HepG2 (cell line): Measurements from ENCODE around the gene CAVIN2. TPM values are rescaled to one million over a fixed set of nuclear protein-coding genes. Genes with fewer than 3 reads are reported as not detected.

Experiments used
- BRD4 ChIP-seq: sonication (generic); formaldehyde crosslinking; IDR thresholded peaks from 2 replicates; pipeline ENCODE4 v1.4.0; 2020; ENCODE audit warnings: missing genetic modification reagents
- CEBPZ ChIP-seq: IDR thresholded peaks from 2 replicates; pipeline ENCODE4 v1.6.1; 2012; ENCODE audit warnings: low read length, improper control_type of control experiment
- CERS6 ChIP-seq: sonication (generic); formaldehyde crosslinking; IDR thresholded peaks from 2 replicates; pipeline ENCODE4 v1.5.0; 2020; ENCODE audit warnings: missing genetic modification reagents
- EEA1 ChIP-seq: sonication (generic); formaldehyde crosslinking; IDR thresholded peaks from 2 replicates; pipeline ENCODE4 v1.5.1; 2020; ENCODE audit warnings: mild to moderate bottlenecking, missing genetic modification reagents, borderline replicate concordance
- HNF1A ChIP-seq, 2 experiments: sonication (generic) in 1 of 2; formaldehyde crosslinking in 1 of 2; IDR thresholded peaks; 2 replicates each; pipeline versions ENCODE4 v1.4.0 to v1.6.1; 2016 to 2020; ENCODE audit warnings: borderline replicate concordance in 1 of 2, low read depth in 1 of 2, mild to moderate bottlenecking in 1 of 2, missing genetic modification reagents in 1 of 2
- HNF1B ChIP-seq: sonication (generic); formaldehyde crosslinking; IDR thresholded peaks from 2 replicates; pipeline ENCODE4 v1.5.1; 2020; ENCODE audit warnings: mild to moderate bottlenecking, moderate library complexity, missing genetic modification reagents
- MTA3 ChIP-seq: sonication (generic); formaldehyde crosslinking; IDR thresholded peaks from 2 replicates; pipeline ENCODE4 v1.4.0; 2020; ENCODE audit warnings: missing genetic modification reagents
- ZFP91 ChIP-seq: sonication (generic); formaldehyde crosslinking; IDR thresholded peaks from 2 replicates; pipeline ENCODE4 v1.9.0; 2022; ENCODE audit warnings: missing genetic modification reagents, mild to moderate bottlenecking, borderline replicate concordance
- ZMAT3 ChIP-seq: sonication (generic); formaldehyde crosslinking; conservative IDR thresholded peaks from 2 replicates; pipeline ENCODE4 v1.7.0; 2021; ENCODE audit warnings: missing genetic modification reagents
- ZNF24 ChIP-seq: fragments of 450-650 bp; IDR thresholded peaks from 2 replicates; pipeline ENCODE4 v1.6.1; 2017; ENCODE audit warnings: antibody characterized with exemption, mild to moderate bottlenecking
- ZNF296 ChIP-seq: sonication (generic); formaldehyde crosslinking; conservative IDR thresholded peaks from 2 replicates; pipeline ENCODE4 v1.5.0; 2020; ENCODE audit warnings: mild to moderate bottlenecking, missing genetic modification reagents
- ZNF326 ChIP-seq: sonication (generic); formaldehyde crosslinking; IDR thresholded peaks from 2 replicates; pipeline ENCODE4 v1.4.0; 2020; ENCODE audit warnings: missing genetic modification reagents, borderline replicate concordance
- ZNF558 ChIP-seq: sonication (generic); formaldehyde crosslinking; IDR thresholded peaks from 2 replicates; pipeline ENCODE4 v1.9.0; 2022; ENCODE audit warnings: mild to moderate bottlenecking, missing genetic modification reagents, borderline replicate concordance
- ZNF674 ChIP-seq: sonication (generic); formaldehyde crosslinking; IDR thresholded peaks from 2 replicates; pipeline ENCODE4 v1.5.0; 2020; ENCODE audit warnings: low read depth, mild to moderate bottlenecking, missing genetic modification reagents
- ZNF761 ChIP-seq: sonication (generic); formaldehyde crosslinking; conservative IDR thresholded peaks from 2 replicates; pipeline ENCODE4 v1.4.0; 2020; ENCODE audit warnings: mild to moderate bottlenecking, missing genetic modification reagents
- polyA plus RNA-seq, 8 experiments: library from polyadenylated mRNA; depleted of rRNA in 3 of 8; stranded (reverse) in 7 of 8; unstranded in 1 of 8; fragments of >200 nt; fragmentation: Illumina TruSeq in 4 of 8; extraction: Trizol in 4 of 8; gene quantifications; 2 replicates each; pipeline versions ENCODE4 v1.2.1 to v1.2.3, GENCODE V29; 2011 to 2016; ENCODE audit warnings: low read depth in 4 of 8, missing spikeins in 1 of 8, mixed read lengths in 1 of 8; ENCODE audit not compliant: insufficient read depth in 1 of 8
- total RNA-seq, 5 experiments: library from RNA; depleted of rRNA; stranded (reverse); fragments of >200 nt; fragmentation: Illumina TruSeq; extraction: Trizol; gene quantifications; 2 replicates each; pipeline ENCODE4 v1.2.3, GENCODE V29; 2016; ENCODE audit warnings: low read depth in 1 of 5

CAVIN2 gene
- total and polyA plus RNA-seq, 2 of the 13 experiments (the other 11 are each of a cell fraction or from before 2014, with no cell fraction given) = 7.6 to 38.8 TPM

- TF ChIP-seq CERS6 (CRISPR knock-in tag) = no peak
- no peak for TF ChIP-seq HNF1A (IDR thresholded peaks at IDR 0.05; ENCODE audit: low read depth)
- TF ChIP-seq HNF1A (CRISPR knock-in tag; IDR thresholded peaks at IDR 0.05; ENCODE audit: borderline replicate concordance) = 0 out of 2 replicates have a peak, but pooled peaks have one; percentile 12
- TF ChIP-seq BRD4 (CRISPR knock-in tag) = 0 out of 2 replicates have a peak, but pooled peaks have one; percentile 75
- no peak for TF ChIP-seq MTA3 (CRISPR knock-in tag)
- TF ChIP-seq ZNF761 (CRISPR knock-in tag) = no peak
- TF ChIP-seq ZNF674 = no peak
- 0 out of 2 replicates have a peak, but pooled peaks have one; percentile 61 for TF ChIP-seq ZNF558 (CRISPR knock-in tag)
- TF ChIP-seq EEA1 (CRISPR knock-in tag) = no peak
- no peak for TF ChIP-seq ZNF326 (CRISPR knock-in tag)
- peak; percentile 25; the same call in 1 of the 2 replicates for TF ChIP-seq ZMAT3 (CRISPR knock-in tag)
- TF ChIP-seq ZNF24 = no peak
- TF ChIP-seq ZFP91 (CRISPR knock-in tag) = peak; percentile 86
- peak; percentile 51; the same call in 1 of the 2 replicates for TF ChIP-seq ZNF296 (CRISPR knock-in tag)
- TF ChIP-seq CEBPZ = no peak
- peak; percentile 61 for TF ChIP-seq HNF1B (CRISPR knock-in tag)
Measured at GRCh38 chr2:191846515-191847476, at the start of gene CAVIN2 (continued).
